Testis (tissue), 2 donors: ENCODE results near the gene CPSF7.

Experiments used
- CTCF ChIP-seq, 3 experiments: fragments of 450-650 bp in 2 of 3; fragments of 200-600 bp in 1 of 3; sonication (generic) in 1 of 3; IDR thresholded peaks; one replicate each; pipeline ENCODE4 v1.5.1; 2016 to 2019; ENCODE audit warnings: antibody characterized with exemption in 3 of 3, mild to moderate bottlenecking in 2 of 3, moderate library complexity in 1 of 3
- POLR2A ChIP-seq: fragments of 450-650 bp; IDR thresholded peaks from one replicate; pipeline ENCODE4 v1.6.1; 2017; ENCODE audit warnings: antibody characterized with exemption, mild to moderate bottlenecking, moderate library complexity

GRCh38 chr11:61439615-61440014, 9.8 kb upstream of the CPSF7 start:
- TF ChIP-seq CTCF (IDR thresholded peaks at IDR 0.05) (no peak), POLR2A (no peak)
